OCI-LY7 (cell line): Measurements from ENCODE around the gene ZFAND2A. TPM values are rescaled to one million over a fixed set of nuclear protein-coding genes. Genes with fewer than 3 reads are reported as not detected.

Source experiments
- BruUV-seq: library from RNA; stranded (reverse); fragments of 400-500 nt; replicated peaks from 2 replicates; lab custom pipeline; 2021; lab: Mats Ljungman, UMichigan
- CTCF ChIA-PET: fragments of 300-600 bp; sonication (Branson Sonifier 250); formaldehyde crosslinking; loops from one replicate; lab custom pipeline; 2022; ENCODE audit warnings: antibody characterized with exemption; ENCODE audit not compliant: unreplicated experiment; lab: Charles Lee
- POLR2A ChIA-PET: fragments of 300-600 bp; sonication (Branson Sonifier 250); formaldehyde crosslinking; loops from one replicate; lab custom pipeline; 2022; ENCODE audit warnings: antibody characterized with exemption; lab: Charles Lee
- DNase-seq: peaks from one replicate; pipeline ENCODE4 v3.0.0-alpha.2; 2015; ENCODE audit warnings: low spot score
- H2AFZ ChIP-seq: fragments of 200-600 bp; sonication (generic), shearing (Covaris generic); 2 replicates; pipeline ENCODE4 v1.6.1; 2014; ENCODE audit warnings: mild to moderate bottlenecking, antibody characterized with exemption, low read length, moderate library complexity
- H3K27ac ChIP-seq: fragments of 200-600 bp; sonication (generic); 2 replicates; pipeline ENCODE4 v1.5.1; 2014; ENCODE audit warnings: mixed run types, low read depth, mild to moderate bottlenecking, moderate library complexity, low read length, inconsistent platforms; ENCODE audit not compliant: poor library complexity, severe bottlenecking
- H3K36me3 ChIP-seq: fragments of 200-600 bp; sonication (generic); 2 replicates; pipeline ENCODE4 v1.6.1; 2014; ENCODE audit warnings: mild to moderate bottlenecking, antibody characterized with exemption, low read length, moderate library complexity, mixed read lengths; ENCODE audit not compliant: insufficient read depth
- H3K4me1 ChIP-seq: fragments of 200-600 bp; sonication (generic); 2 replicates; pipeline ENCODE4 v1.5.1; 2014; ENCODE audit warnings: mild to moderate bottlenecking, low read length; ENCODE audit not compliant: insufficient read depth, poor library complexity, severe bottlenecking
- H3K4me2 ChIP-seq: fragments of 200-600 bp; sonication (generic); 2 replicates; pipeline ENCODE4 v1.6.1; 2014; ENCODE audit warnings: mild to moderate bottlenecking, low read length
- H3K4me3 ChIP-seq: fragments of 200-600 bp; sonication (generic); 2 replicates; pipeline ENCODE4 v1.5.1; 2014; ENCODE audit warnings: mild to moderate bottlenecking, low read depth, low read length; ENCODE audit not compliant: poor library complexity, severe bottlenecking
- H3K79me2 ChIP-seq: fragments of 200-600 bp; sonication (generic); 2 replicates; pipeline ENCODE4 v1.6.1; 2016; ENCODE audit warnings: low read depth, mild to moderate bottlenecking, low read length, moderate library complexity, mixed read lengths; ENCODE audit not compliant: insufficient read depth
- H3K9me2 ChIP-seq: fragments of 200-600 bp; sonication (generic); 2 replicates; pipeline ENCODE4 v1.6.1; 2016; ENCODE audit warnings: mild to moderate bottlenecking, low read length, mixed read lengths; ENCODE audit not compliant: insufficient read depth
- H3K9me3 ChIP-seq: fragments of 200-600 bp; sonication (generic); 2 replicates; pipeline ENCODE4 v1.6.1; 2014; ENCODE audit warnings: mild to moderate bottlenecking, mixed run types, low read length, mixed read lengths
- H4K20me1 ChIP-seq: fragments of 200-600 bp; sonication (generic); 2 replicates; pipeline ENCODE4 v1.6.1; 2014; ENCODE audit warnings: mild to moderate bottlenecking, antibody characterized with exemption, low read length, moderate library complexity, mixed read lengths; ENCODE audit not compliant: insufficient read depth
- EZH2phosphoT487 ChIP-seq: fragments of 200-600 bp; sonication (generic); IDR thresholded peaks from 2 replicates; pipeline ENCODE4 v1.6.1; 2018; ENCODE audit warnings: low read depth, borderline replicate concordance, mild to moderate bottlenecking, mixed run types, antibody characterized with exemption, low read length, moderate library complexity, mixed read lengths
- intact Hi-C: fragments of 100-400 bp; cut with micrococcal nuclease; formaldehyde crosslinking; loops from one replicate; pipeline ENCODE4 v1.10.0; 2022; ENCODE audit not compliant: unreplicated experiment
- total RNA-seq, 2 experiments: library from RNA; depleted of rRNA in 1 of 2; stranded (reverse); fragments of >200 nt in 1 of 2; shearing (Covaris generic) in 1 of 2; gene quantifications; 2 replicates each; pipeline ENCODE4 v1.2.3, GENCODE V29; 2014 to 2022
- TF ChIP-seq, protein P1 (sequence below): fragments of 200-600 bp; sonication (generic); conservative IDR thresholded peaks from 2 replicates; pipeline ENCODE4 v1.5.1; 2014; ENCODE audit warnings: mild to moderate bottlenecking, antibody characterized with exemption, low read length, moderate library complexity, mixed read lengths

Gene ZFAND2A
- total RNA-seq, 2 experiments from 2014 or later, result 20.4 to 22.9 TPM

DNA sequence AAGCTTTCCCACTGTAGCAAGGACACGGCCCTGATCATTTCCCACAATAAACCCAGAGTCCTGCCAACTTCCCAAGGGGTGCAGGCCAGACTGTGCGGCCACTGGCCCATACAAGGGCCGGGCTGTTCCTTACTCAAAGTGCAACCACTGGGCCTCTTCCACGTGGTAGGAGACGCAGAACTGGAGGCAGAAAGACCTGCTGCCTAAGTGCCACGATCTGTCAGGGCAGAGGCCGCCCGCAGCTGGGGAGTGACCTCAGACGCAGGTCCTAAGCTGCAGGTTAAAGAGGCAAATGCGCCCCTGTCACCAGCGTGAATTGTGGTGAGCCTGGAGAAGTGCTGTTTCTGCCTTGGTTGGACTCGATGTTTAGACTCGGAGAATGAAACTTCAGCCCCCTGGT, 45.9 kb downstream of the ZFAND2A start:
- CTCF ChIA-PET, result no interaction called here

DNA sequence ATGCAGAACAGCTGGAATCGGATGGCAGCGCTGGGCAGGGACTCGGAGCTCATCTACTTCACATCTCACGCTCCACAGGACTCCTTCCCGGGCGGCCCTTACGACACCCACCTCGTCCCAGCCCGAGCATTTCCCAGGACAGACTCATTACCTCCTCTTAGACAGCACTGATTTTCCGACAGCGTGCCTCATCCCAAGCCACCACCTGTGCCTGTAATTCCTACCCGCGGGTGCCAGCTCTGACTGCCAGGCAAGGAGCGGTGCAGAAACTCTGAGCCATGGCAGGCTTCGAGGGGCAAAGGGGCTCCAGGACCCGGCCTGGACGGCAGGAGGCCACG, 46.5 kb downstream of the ZFAND2A start:
- TF ChIP-seq, protein P1, sequence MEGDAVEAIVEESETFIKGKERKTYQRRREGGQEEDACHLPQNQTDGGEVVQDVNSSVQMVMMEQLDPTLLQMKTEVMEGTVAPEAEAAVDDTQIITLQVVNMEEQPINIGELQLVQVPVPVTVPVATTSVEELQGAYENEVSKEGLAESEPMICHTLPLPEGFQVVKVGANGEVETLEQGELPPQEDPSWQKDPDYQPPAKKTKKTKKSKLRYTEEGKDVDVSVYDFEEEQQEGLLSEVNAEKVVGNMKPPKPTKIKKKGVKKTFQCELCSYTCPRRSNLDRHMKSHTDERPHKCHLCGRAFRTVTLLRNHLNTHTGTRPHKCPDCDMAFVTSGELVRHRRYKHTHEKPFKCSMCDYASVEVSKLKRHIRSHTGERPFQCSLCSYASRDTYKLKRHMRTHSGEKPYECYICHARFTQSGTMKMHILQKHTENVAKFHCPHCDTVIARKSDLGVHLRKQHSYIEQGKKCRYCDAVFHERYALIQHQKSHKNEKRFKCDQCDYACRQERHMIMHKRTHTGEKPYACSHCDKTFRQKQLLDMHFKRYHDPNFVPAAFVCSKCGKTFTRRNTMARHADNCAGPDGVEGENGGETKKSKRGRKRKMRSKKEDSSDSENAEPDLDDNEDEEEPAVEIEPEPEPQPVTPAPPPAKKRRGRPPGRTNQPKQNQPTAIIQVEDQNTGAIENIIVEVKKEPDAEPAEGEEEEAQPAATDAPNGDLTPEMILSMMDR, result no peak
- no peak for TF ChIP-seq EZH2phosphoT487
- intact Hi-C loops, result no loop called here
- no peak overlapping the region for H3K4me3 ChIP-seq
- H3K9me3 ChIP-seq, result no peaks in the 10 kb centered on the region
- ChIA-PET CTCF (no interaction called here), POLR2A (interaction anchor here (0.9 to 1.2 kb wide), 2 partner anchors 14 to 38 kb away, joined by 3 to 5 read pairs; no protein-coding TSS in a partner anchor)
- H3K4me1 ChIP-seq, result peaks cover 7% of the 10 kb centered on the region
- H4K20me1 ChIP-seq, result peaks cover 5% of the 10 kb centered on the region; the same call in 1 of the 2 replicates
- no TSS peak for BruUV-seq
- no peak overlapping the region for H2AFZ ChIP-seq
- DNase-seq, result no peak
- H3K27ac ChIP-seq, result no peak overlapping the region
- H3K36me3 ChIP-seq, result peaks cover 11% of the 10 kb centered on the region
- H3K9me2 ChIP-seq, result no peaks in the 10 kb centered on the region
- H3K4me2 ChIP-seq, result no peak overlapping the region
- no peaks in the 10 kb centered on the region for H3K79me2 ChIP-seq

More for the DNA sequence above, 45.9 kb downstream of the ZFAND2A start:
- Histone ChIP-seq H2AFZ (no peak overlapping the region), H3K79me2 (no peaks in the 10 kb centered on the region), H3K36me3 (peaks cover 11% of the 10 kb centered on the region), H3K9me3 (no peaks in the 10 kb centered on the region), H3K4me3 (no peak overlapping the region), H3K9me2 (no peaks in the 10 kb centered on the region), H4K20me1 (peaks cover 5% of the 10 kb centered on the region; the same call in 1 of the 2 replicates), H3K27ac (no peak overlapping the region), H3K4me1 (peaks cover 13% of the 10 kb centered on the region), H3K4me2 (no peak overlapping the region)
- DNase-seq, result no peak
- intact Hi-C loops, result no loop called here
- no peak for TF ChIP-seq EZH2phosphoT487
- TF ChIP-seq, protein P1, result no peak
- POLR2A ChIA-PET, result no interaction called here
- no TSS peak for BruUV-seq

DNA sequence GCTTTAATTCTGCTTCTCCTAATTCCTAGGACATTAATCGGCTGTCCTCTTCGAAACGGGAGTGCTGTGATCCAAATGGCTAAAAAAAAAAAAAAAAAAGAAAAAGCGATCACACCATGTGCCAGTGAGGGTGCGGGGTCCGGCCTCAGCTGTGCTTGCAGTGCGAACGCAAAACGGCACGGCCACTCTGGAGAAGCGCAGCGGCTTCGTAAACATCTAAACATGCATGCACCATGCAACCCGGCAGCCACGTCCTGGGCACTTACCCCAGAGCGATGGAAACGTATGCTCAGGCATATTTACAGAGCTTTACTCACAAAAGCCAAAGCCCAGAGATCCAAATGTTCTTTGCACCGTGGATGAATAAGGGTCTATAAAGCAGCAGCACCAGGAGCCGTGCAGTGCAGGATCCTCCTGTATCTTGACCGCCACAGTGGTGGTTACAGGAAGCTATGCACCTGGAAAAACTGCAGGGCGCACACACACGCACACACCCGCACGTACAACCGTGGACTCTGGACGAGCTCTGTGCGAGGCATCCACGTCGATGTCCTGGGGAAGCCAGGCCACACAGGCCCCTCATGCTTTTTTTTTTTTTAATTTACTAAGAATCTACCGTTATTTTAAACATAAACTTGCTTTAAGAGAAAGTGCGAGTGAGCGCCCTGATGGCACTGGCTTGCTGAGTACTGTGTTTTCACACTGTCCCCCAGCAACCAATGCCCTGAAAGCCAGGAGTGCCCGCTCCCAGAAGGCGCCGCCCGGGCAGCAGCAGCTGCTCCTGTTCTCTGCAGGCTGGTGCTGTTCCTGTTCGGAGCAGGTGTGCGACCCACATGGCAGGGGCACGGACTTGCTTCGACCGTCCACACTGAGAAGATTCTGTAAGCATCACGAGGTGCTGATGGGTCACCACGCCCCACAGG, 47.1 kb downstream of the ZFAND2A start:
- Histone ChIP-seq H3K9me3 (no peaks in the 10 kb centered on the region), H3K4me2 (no peak overlapping the region), H3K4me1 (peaks cover 4% of the 10 kb centered on the region), H3K27ac (no peak overlapping the region), H2AFZ (no peak overlapping the region), H3K4me3 (no peak overlapping the region), H3K79me2 (no peaks in the 10 kb centered on the region), H3K36me3 (peaks cover 11% of the 10 kb centered on the region), H3K9me2 (no peaks in the 10 kb centered on the region), H4K20me1 (no peaks in the 10 kb centered on the region)
- BruUV-seq, result no TSS peak
- ChIA-PET POLR2A (interaction anchor here (0.6 to 1.2 kb wide), 4 partner anchors 13 to 39 kb away, joined by 3 to 5 read pairs (median 3); no protein-coding TSS in a partner anchor), CTCF (interaction anchor here (0.6 to 0.7 kb wide), 2 partner anchors 1125 to 1318 kb away, joined by 3 to 4 read pairs; no protein-coding TSS in a partner anchor)
- no peak for DNase-seq
- TF ChIP-seq, protein P1, result no peak
- TF ChIP-seq EZH2phosphoT487, result no peak
- intact Hi-C loops, result no loop called here
